ENCODE data around the gene GATM.

DNA sequence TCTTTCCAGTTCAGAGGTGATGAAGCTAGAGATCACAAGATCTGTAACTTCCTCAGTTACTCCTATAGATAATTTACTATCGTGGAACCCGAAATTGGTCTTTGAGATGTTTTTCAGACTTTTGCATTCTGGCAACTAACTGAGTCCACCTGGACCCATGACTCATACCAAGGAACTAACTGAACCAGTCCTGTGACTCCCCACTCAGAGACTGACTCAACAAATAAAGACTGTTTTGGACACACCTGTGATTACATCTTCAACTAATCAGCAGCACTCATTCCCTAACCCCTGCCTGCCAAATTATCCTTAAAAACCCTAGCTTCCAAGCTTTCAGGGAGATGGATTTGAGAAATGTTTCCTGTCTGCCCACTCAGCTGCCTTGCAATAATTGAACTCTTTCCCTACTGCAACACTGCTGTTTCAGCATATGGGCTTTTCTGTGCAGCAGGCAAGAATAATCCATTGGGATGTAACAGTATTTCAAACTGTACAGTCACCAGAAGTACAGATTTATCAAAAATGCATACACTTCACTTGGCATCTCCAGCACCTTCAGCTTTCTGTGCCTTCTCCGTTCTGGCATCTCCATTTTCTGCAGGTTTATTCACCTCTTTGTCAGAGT lies 57.7 kb downstream of the GATM start:
- no peak for TF ChIP-seq EZH2 (IDR thresholded peaks at IDR 0.05; ENCODE audit: low read length, missing control alignments)
- TF ChIP-seq, protein P1, sequence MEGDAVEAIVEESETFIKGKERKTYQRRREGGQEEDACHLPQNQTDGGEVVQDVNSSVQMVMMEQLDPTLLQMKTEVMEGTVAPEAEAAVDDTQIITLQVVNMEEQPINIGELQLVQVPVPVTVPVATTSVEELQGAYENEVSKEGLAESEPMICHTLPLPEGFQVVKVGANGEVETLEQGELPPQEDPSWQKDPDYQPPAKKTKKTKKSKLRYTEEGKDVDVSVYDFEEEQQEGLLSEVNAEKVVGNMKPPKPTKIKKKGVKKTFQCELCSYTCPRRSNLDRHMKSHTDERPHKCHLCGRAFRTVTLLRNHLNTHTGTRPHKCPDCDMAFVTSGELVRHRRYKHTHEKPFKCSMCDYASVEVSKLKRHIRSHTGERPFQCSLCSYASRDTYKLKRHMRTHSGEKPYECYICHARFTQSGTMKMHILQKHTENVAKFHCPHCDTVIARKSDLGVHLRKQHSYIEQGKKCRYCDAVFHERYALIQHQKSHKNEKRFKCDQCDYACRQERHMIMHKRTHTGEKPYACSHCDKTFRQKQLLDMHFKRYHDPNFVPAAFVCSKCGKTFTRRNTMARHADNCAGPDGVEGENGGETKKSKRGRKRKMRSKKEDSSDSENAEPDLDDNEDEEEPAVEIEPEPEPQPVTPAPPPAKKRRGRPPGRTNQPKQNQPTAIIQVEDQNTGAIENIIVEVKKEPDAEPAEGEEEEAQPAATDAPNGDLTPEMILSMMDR (conservative IDR thresholded peaks at IDR 0.05 in 1 of 2, IDR thresholded peaks at IDR 0.05 in 1 of 2; ENCODE audit: low read depth in 1 of 2, low read length in 2 of 2) = no peak
